Spleen (tissue), 11 donors: ENCODE results near the gene PLA2G2F. TPM values are rescaled to one million over a fixed set of nuclear protein-coding genes. Genes with fewer than 3 reads are reported as not detected.

Source experiments
- DNase-seq: peaks from one replicate; pipeline ENCODE4 v3.0.0-alpha.2; 2020
- H3K27ac ChIP-seq, 8 donors: fragments of 200-600 bp; sonication (generic) in 7 of 8; 1 replicate in 4 of 8; 2 replicates in 4 of 8; pipeline versions ENCODE4 v1.5.0 to v1.8.0; 2016 to 2021; ENCODE audit warnings: inconsistent platforms in 4 of 8, mild to moderate bottlenecking in 4 of 8, moderate library complexity in 1 of 8
- H3K27me3 ChIP-seq, 7 donors: fragments of 200-600 bp; sonication (generic) in 6 of 7; replicated peaks in 1 of 7; 1 replicate in 4 of 7; 2 replicates in 3 of 7; pipeline versions ENCODE4 v1.5.0 to v1.8.0; 2016 to 2021; ENCODE audit warnings: inconsistent platforms in 3 of 7, mild to moderate bottlenecking in 1 of 7
- H3K36me3 ChIP-seq, 6 donors: fragments of 200-600 bp; sonication (generic) in 5 of 6; 1 replicate in 4 of 6; 2 replicates in 2 of 6; pipeline versions ENCODE4 v1.5.0 to v1.8.0; 2016 to 2021; ENCODE audit warnings: inconsistent platforms in 2 of 6
- H3K4me1 ChIP-seq, 6 donors: fragments of 200-600 bp; sonication (generic) in 5 of 6; 1 replicate in 3 of 6; 2 replicates in 3 of 6; pipeline versions ENCODE4 v1.5.0 to v1.8.0; 2016 to 2021; ENCODE audit warnings: inconsistent platforms in 3 of 6
- H3K4me3 ChIP-seq, 8 donors: fragments of 200-600 bp; sonication (generic) in 7 of 8; 1 replicate in 4 of 8; 2 replicates in 4 of 8; pipeline versions ENCODE4 v1.5.0 to v1.8.0; 2016 to 2021; ENCODE audit warnings: inconsistent platforms in 4 of 8, mild to moderate bottlenecking in 4 of 8, moderate library complexity in 2 of 8
- H3K9me3 ChIP-seq, 8 donors: fragments of 200-600 bp; sonication (generic) in 7 of 8; 1 replicate in 4 of 8; 2 replicates in 4 of 8; pipeline versions ENCODE4 v1.5.0 to v1.8.0; 2016 to 2021; ENCODE audit warnings: inconsistent platforms in 4 of 8
- CTCF ChIP-seq, 11 experiments: fragments of 200-600 bp in 7 of 11; fragments of 450-650 bp in 4 of 11; sonication (generic) in 4 of 11; IDR thresholded peaks in 8 of 11; conservative IDR thresholded peaks in 3 of 11; 1 replicate in 7 of 11; 2 replicates in 4 of 11; pipeline versions ENCODE4 v1.4.0 to v1.8.0; 2016 to 2021; ENCODE audit warnings: antibody characterized with exemption in 11 of 11, inconsistent platforms in 4 of 11, mild to moderate bottlenecking in 1 of 11
- POLR2A ChIP-seq, 3 donors: fragments of 450-650 bp; IDR thresholded peaks; one replicate each; pipeline ENCODE4 v1.5.1; 2017; ENCODE audit warnings: antibody characterized with exemption in 3 of 3, mild to moderate bottlenecking in 1 of 3
- POLR2AphosphoS5 ChIP-seq, 3 donors: sonication (generic); formaldehyde crosslinking; IDR thresholded peaks; one replicate each; pipeline ENCODE4 v1.5.1; 2017; ENCODE audit warnings: antibody characterized with exemption in 3 of 3
- WGBS, 5 donors: extraction: QIAGEN DNeasy Blood & Tissue Kit in 3 of 5; methylation state at CpG; one replicate each; pipeline versions ENCODE4 v1.1.5 to v1.1.7; 2013 to 2018; 5-methylcytosine and 5-hydroxymethylcytosine counted together
- intact Hi-C: fragments of 100-400 bp; cut with DNase I; formaldehyde crosslinking; loops from one replicate; pipeline ENCODE4 v1.15.0; 2023; ENCODE audit warnings: low total_unique reads
- polyA plus RNA-seq, 3 donors: library from polyadenylated mRNA; stranded (reverse); fragments of 200-250 nt; gene quantifications; one replicate each; pipeline ENCODE4 v1.2.1, GENCODE V29; 2013
- total RNA-seq, 7 donors: library from RNA; depleted of rRNA in 3 of 7; stranded (reverse); fragments of >200 nt in 3 of 7; fragmentation: NEBNext Ultra II Directional in 4 of 7; extraction: Animal tissue kit (Norgen Biotek cat#: 25700) in 4 of 7; gene quantifications; one replicate each; pipeline versions ENCODE4 v1.1.0 to v1.2.1, GENCODE V29; 2016 to 2021
- donor health status: healthy with polysubstance abuse.
- donor health status: DM: no; HTN: no; CAD: no; lungs with moderate emphysema.
- donor health status: DM: no; HTN: no; CAD: no.
- donor health status: Bipolar disorder and iron deficiency.
- donor health status: healthy.
- donor health status: DM: no; HTN: no; CAD: no.
- donor health status: DM: yes; HTN: yes; CAD: no.

The PLA2G2F gene
- total and polyA plus RNA-seq, 10 donors = not detected

- 86 to 96% (median 92%) methylated on average over 7 to 13 of the region's 13 CpGs for WGBS, 5 donors
- no peak for TF ChIP-seq CTCF (IDR thresholded peaks at IDR 0.05 in 8 of 11, conservative IDR thresholded peaks at IDR 0.05 in 3 of 11)
- TF ChIP-seq POLR2AphosphoS5 (IDR thresholded peaks at IDR 0.05) = no peak
- no peak for TF ChIP-seq POLR2A (IDR thresholded peaks at IDR 0.05)
- intact Hi-C loops = no loop called here
- no peak overlapping the region for H3K4me3 ChIP-seq
- peaks cover 3 to 35% (median 20%) of the 10 kb centered on the region in 6 donors for H3K4me1 ChIP-seq
- H3K36me3 ChIP-seq = no peaks in the 10 kb centered on the region
- no peak for DNase-seq
- H3K27me3 ChIP-seq = no peaks in the 10 kb centered on the region
- H3K9me3 ChIP-seq = no peaks in the 10 kb centered on the region
- no peak overlapping the region for H3K27ac ChIP-seq
These were observed 9.7 kb downstream of the PLA2G2F start for GRCh38 chr1:20148571-20149500.

DNA sequence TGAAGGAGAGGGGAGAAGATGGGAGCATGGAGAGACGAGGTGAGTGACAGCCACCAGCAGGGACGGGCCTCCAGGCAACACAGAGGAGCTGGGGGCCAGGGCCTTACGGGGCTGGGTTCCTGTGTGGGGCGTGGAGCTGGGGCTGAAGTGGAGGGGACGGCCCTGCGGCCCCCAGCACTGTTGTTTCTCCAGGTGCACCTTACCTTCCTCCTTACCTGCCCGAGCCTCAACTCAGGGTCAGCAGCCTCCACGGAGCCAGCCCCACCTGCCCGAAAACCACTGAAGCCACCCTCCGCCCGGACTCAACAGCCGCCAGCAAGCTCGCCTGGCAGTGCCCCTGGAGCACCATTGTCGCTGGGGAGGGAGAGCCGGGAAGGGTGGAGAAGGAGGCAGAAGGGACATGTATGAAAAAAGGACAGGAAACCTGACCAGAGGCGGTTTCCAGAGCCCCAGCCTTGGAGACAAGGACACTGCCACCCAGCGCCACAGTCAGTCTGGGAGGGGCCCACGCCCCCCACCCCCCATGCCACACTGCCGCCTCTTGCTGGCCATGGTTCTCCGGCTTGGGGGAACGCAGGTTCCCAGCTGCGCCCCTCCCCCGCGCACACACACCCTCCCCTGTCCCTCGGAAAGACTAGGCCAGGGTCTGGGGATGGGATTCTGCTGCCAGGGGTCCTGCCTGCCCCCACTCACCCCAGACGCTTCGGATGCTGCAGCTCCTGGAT is 10.6 kb downstream of the PLA2G2F start:
- no peaks in the 10 kb centered on the region for H3K27me3 ChIP-seq
- DNase-seq = no peak
- H3K9me3 ChIP-seq = no peaks in the 10 kb centered on the region
- WGBS, 5 donors = 77 to 88% (median 80%) methylated on average over 20 to 27 of the region's 27 CpGs
- no peak overlapping the region for H3K27ac ChIP-seq
- peaks cover 3 to 45% (median 28%) of the 10 kb centered on the region in 6 donors for H3K4me1 ChIP-seq
- no peak overlapping the region for H3K4me3 ChIP-seq
- no peaks in the 10 kb centered on the region for H3K36me3 ChIP-seq
- intact Hi-C loops = loop anchor here (5.0 kb wide), 2 partner anchors 47 to 177 kb away; no protein-coding TSS in a partner anchor
- TF ChIP-seq POLR2AphosphoS5 (IDR thresholded peaks at IDR 0.05) (no peak), CTCF (IDR thresholded peaks at IDR 0.05 in 8 of 11, conservative IDR thresholded peaks at IDR 0.05 in 3 of 11) (no peak), POLR2A (IDR thresholded peaks at IDR 0.05) (no peak)

DNA sequence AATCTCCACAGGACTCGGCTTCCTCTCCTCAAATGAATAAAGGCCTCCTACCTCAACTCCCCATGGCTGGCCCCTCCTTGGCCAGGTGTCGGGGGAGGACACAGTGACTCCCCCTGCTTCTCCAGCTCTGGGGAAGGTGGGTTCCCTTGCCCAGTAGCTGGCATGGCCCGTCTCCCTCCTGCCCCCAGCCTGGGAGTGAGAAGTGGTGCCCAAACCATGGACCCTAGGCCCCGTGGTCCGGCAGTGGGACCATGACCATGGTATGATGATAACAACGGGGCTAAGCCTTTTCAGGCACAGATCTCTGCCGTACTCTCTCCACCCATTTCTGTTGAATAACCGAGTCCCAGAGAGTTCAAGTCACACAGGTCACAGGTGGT is 11.2 kb downstream of the PLA2G2F start:
- H3K27me3 ChIP-seq = no peaks in the 10 kb centered on the region
- 76 to 92% (median 85%) methylated on average over 8 of the region's 8 CpGs for WGBS, 5 donors
- H3K9me3 ChIP-seq = no peaks in the 10 kb centered on the region
- no peak overlapping the region for H3K4me3 ChIP-seq
- no peaks in the 10 kb centered on the region for H3K36me3 ChIP-seq
- intact Hi-C loops = loop anchor here (5.0 kb wide), 2 partner anchors 48 to 178 kb away; no protein-coding TSS in a partner anchor
- DNase-seq = no peak
- peaks cover 3 to 45% (median 30%) of the 10 kb centered on the region in 6 donors for H3K4me1 ChIP-seq
- TF ChIP-seq POLR2A (IDR thresholded peaks at IDR 0.05) = no peak
- TF ChIP-seq POLR2AphosphoS5 (IDR thresholded peaks at IDR 0.05) = no peak
- no peak for TF ChIP-seq CTCF (IDR thresholded peaks at IDR 0.05 in 8 of 11, conservative IDR thresholded peaks at IDR 0.05 in 3 of 11)
- no peak overlapping the region for H3K27ac ChIP-seq
